Measurements from ENCODE around the gene CCDC157. TPM values are rescaled to one million over a fixed set of nuclear protein-coding genes. Genes with fewer than 3 reads are reported as not detected.
"Not testable (repeated sequence)": the region's sequence is repeated elsewhere in the genome, so short reads cannot be mapped to it uniquely, and the experiment has no call there.

The CCDC157 gene
- total RNA-seq, 2 experiments from 2014 or later, result 2.5 to 2.6 TPM

DNA sequence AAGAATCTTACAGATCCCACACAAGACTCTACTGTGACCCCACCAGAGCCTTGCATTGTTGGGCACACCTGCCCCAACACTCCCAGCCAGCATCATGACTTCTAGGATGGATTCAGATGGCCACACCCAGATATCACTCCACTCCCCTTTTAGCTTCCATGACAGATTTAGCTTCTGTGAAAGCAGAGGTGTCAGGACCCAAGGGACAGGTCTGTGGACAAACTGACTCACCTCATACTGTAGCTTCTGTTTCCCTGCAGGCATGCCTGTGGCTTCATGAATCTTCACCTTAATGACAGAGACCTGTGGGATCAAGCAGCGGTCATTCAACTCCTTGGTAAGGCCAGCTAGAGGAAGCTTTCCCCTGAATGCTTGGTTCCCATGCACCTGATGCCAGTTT lies 21.6 kb upstream of the CCDC157 start:
- Mint-ChIP-seq H3K4me3 (no peak overlapping the region), H3K9me3 (no peaks in the 10 kb centered on the region), H3K36me3 (peaks cover 40% of the 10 kb centered on the region), H3K27me3 (no peaks in the 10 kb centered on the region), H3K4me1 (peaks cover 27% of the 10 kb centered on the region), H3K27ac (peak overlapping the region; percentile 65)
- DNase-seq, result no peak

DNA sequence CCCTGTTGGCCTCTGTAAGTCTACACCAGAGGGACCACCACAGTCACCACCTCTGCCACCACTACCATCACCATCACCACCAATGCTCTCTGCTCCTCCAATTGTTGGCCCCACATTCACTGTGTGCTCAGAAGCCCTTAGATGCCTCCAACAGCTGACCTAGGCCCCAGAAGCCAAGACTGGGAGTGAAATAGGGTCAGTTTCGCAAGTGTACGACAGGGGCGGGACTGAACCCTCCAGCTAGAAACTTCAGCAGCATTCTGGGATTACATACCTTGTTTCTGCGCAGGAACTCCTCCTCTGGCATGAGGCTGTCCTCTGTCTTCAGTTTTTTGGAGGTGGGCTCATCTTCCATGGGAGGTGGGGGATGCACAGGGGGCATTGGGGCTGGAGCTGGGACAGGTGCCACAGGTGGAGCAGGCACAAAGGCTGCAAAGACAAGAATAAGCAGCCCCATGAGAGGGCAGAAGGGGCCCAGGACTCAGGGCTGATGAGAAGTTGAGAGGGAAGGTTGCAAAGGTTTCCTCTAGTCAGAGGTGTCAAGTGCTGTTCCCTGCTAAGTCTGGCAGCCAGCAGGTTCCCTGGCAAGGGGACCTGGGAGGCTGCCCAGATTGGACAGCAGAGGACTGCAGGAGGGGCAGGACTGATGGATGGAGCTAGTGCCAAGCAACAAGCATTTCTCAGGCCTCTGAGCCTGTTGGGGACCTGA lies 19.9 kb upstream of the CCDC157 start:
- DNase-seq, result no peak
- no peaks in the 10 kb centered on the region for H3K9me3 Mint-ChIP-seq
- H3K4me1 Mint-ChIP-seq, result peaks cover 27% of the 10 kb centered on the region
- peak overlapping the region; percentile 34 for H3K27ac Mint-ChIP-seq
- peaks cover 34% of the 10 kb centered on the region for H3K36me3 Mint-ChIP-seq
- H3K4me3 Mint-ChIP-seq, result no peak overlapping the region
- H3K27me3 Mint-ChIP-seq, result no peaks in the 10 kb centered on the region

GRCh38 chr22:30337461-30337778 lies 19.4 kb upstream of the CCDC157 start:
- peaks cover 23% of the 10 kb centered on the region for H3K4me1 Mint-ChIP-seq
- H3K4me3 Mint-ChIP-seq, result no peak overlapping the region
- no peak for DNase-seq
- H3K27me3 Mint-ChIP-seq, result no peaks in the 10 kb centered on the region
- H3K9me3 Mint-ChIP-seq, result no peaks in the 10 kb centered on the region
- H3K36me3 Mint-ChIP-seq, result peaks cover 35% of the 10 kb centered on the region
- H3K27ac Mint-ChIP-seq, result no peak overlapping the region

DNA sequence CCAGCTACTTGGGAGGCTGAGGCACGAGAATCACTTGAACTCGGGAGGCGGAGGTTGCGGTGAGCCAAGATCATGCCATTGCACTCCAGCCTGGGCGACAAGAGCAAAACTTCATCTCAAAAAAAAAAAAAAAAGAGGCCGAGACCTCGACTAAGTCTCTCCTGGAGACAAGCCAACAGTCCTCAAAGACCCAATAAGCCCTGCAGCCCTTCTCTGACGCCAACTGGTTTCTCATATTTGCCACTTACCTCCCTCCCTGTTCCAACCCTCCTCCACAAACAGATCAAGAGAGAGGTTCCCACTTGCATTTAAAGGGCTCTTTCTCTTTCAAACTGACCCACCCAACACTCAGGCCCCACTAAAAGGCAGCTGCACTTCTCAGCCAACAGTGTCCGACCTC lies 18.5 kb upstream of the CCDC157 start:
- Mint-ChIP-seq H3K27ac (peak overlapping the region; percentile 48), H3K36me3 (peaks cover 35% of the 10 kb centered on the region), H3K4me1 (peaks cover 22% of the 10 kb centered on the region)
- H3K9me3 Mint-ChIP-seq, DNase-seq, H3K27me3 Mint-ChIP-seq, H3K4me3 Mint-ChIP-seq: not testable (repeated sequence)

- Mint-ChIP-seq H3K36me3 (peaks cover 37% of the 10 kb centered on the region), H3K9me3 (no peaks in the 10 kb centered on the region), H3K4me1 (peaks cover 19% of the 10 kb centered on the region), H3K27ac (no peak overlapping the region), H3K4me3 (no peak overlapping the region), H3K27me3 (no peaks in the 10 kb centered on the region)
- no peak for DNase-seq
These were observed 18.0 kb upstream of the CCDC157 start for GRCh38 chr22:30338802-30339201.

DNA sequence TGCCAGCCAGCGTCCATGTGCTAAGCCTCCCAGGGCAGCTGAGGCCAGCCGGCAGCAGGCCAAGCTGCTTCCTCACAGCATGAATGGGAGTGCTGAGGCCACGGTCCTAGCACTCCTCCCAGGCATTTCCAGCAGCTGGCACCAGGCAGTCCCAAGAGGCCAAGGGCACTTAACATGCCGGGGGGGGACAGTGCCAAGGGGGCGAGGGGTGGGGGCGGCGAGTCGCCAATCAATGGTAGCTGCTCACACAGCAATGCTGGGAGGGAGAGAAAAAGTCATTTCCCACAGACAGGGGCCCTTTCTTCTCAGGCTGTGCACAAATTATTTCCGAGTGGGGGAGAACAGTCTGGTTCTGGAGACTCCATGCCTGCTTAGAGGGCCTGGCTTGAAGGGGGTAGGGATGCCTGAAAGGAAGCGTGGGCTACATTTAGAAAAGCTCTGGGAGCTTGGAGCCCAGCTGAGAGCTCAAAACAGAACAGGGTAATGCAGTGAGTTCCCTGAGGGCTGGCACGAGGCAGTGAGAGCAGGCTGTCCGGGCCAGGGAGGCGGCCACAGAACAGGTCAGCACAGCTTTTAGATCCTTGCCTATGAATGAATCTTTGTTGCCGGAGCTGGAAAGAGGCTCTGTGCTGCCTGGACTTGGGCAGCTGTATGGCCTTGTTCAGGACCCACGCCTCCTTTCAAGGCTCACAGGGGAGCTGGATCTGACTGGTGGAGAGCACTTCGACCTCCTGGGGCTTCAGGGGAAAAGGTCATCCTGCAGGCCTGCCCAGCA lies 15.7 kb upstream of the CCDC157 start:
- peaks cover 31% of the 10 kb centered on the region for H3K36me3 Mint-ChIP-seq
- DNase-seq, result no peak

GRCh38 chr22:30344447-30345200 lies 12.2 kb upstream of the CCDC157 start:
- Mint-ChIP-seq H3K4me1 (peaks cover 22% of the 10 kb centered on the region), H3K9me3 (no peaks in the 10 kb centered on the region), H3K4me3 (no peak overlapping the region), H3K27ac (no peak overlapping the region), H3K36me3 (peaks cover 40% of the 10 kb centered on the region), H3K27me3 (no peaks in the 10 kb centered on the region)
- no peak for DNase-seq

More for the DNA sequence above, 15.7 kb upstream of the CCDC157 start:
- Mint-ChIP-seq H3K27me3 (no peaks in the 10 kb centered on the region), H3K4me3 (no peak overlapping the region), H3K4me1 (peaks cover 3% of the 10 kb centered on the region), H3K9me3 (no peaks in the 10 kb centered on the region), H3K27ac (no peak overlapping the region)

- Mint-ChIP-seq H3K4me1 (peaks cover 41% of the 10 kb centered on the region), H3K36me3 (peaks cover 61% of the 10 kb centered on the region), H3K9me3 (no peaks in the 10 kb centered on the region), H3K4me3 (no peak overlapping the region), H3K27ac (peak overlapping the region; percentile 50), H3K27me3 (no peaks in the 10 kb centered on the region)
- no peak for DNase-seq
These were observed 9.4 kb upstream of the CCDC157 start for GRCh38 chr22:30347255-30347892.

DNA sequence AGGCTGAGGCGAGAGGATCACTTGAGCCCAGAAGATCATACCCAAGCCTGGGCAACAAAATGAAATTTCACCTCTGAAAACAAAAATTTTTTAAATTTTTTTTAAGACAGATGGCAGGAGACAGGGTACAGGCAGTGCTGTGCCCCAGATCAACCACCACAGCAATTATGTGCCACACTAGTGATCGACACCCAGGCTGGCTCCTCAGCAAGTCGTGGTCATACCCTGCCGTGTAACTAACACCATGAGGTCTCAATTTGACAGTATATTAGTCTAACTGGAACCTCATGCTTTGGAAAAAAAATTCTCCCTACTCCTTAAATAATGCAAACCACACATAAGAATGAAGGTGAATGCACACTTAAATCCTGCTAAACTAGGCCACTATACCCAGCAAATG lies 8.4 kb upstream of the CCDC157 start:
- H3K4me3 Mint-ChIP-seq, result no peak overlapping the region
- peaks cover 61% of the 10 kb centered on the region for H3K36me3 Mint-ChIP-seq
- H3K27me3 Mint-ChIP-seq, result no peaks in the 10 kb centered on the region
- H3K27ac Mint-ChIP-seq, result peak overlapping the region; percentile 72
- no peaks in the 10 kb centered on the region for H3K9me3 Mint-ChIP-seq
- DNase-seq, result no peak
- H3K4me1 Mint-ChIP-seq, result peaks cover 44% of the 10 kb centered on the region

DNA sequence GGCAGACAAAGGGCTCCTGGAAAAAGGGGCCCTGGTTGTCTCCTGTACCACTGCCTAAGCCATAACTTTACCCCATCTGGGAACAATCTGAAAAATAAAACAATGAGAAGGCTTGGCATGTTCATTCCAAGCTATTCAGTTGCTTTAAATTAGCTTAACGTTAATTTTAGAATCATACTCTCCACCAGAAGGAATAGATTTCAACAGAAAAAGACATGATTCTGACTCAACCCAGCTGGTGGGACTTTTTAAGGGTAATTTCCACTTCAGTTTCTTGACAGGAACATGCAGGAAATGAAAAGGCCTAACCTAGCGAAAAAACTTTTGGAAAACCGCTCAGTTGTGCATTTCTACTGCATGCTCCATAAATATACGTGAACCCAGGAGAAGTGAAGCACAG lies 8.0 kb upstream of the CCDC157 start:
- Mint-ChIP-seq H3K4me3 (no peak overlapping the region), H3K9me3 (no peaks in the 10 kb centered on the region), H3K4me1 (peaks cover 46% of the 10 kb centered on the region), H3K27me3 (no peaks in the 10 kb centered on the region), H3K27ac (peak overlapping the region; percentile 72), H3K36me3 (peaks cover 62% of the 10 kb centered on the region)
- DNase-seq, result no peak

- H3K27ac Mint-ChIP-seq, result no peak overlapping the region
These were observed 5.6 kb upstream of the CCDC157 start for GRCh38 chr22:30351226-30351625.

DNA sequence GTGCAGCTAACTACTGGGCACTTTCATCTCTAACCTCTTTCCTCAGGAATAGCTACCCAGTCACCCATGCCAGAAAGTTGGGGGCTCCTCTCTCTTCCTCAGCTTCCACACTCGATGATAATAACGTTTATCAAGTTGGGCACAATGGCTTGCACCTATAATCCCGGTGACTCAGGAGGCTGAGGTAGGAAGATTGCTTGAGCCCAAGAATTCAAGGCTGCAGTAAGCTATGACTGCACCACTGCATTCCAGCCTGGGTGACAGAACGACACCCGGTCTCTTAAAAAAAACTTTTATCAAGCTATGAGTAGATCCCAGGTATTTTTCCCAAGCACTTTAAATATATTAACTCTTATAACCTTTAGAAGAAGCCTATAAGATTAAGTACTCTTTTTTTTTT lies 2.2 kb upstream of the CCDC157 start:
- Mint-ChIP-seq H3K9me3 (no peaks in the 10 kb centered on the region), H3K4me3 (peak overlapping the region; percentile 91), H3K27me3 (no peaks in the 10 kb centered on the region), H3K4me1 (peaks cover 52% of the 10 kb centered on the region), H3K27ac (peak overlapping the region; percentile 5), H3K36me3 (peaks cover 53% of the 10 kb centered on the region)
- DNase-seq, result no peak

More at GRCh38 chr22:30351226-30351625, 5.6 kb upstream of the CCDC157 start:
- Mint-ChIP-seq H3K27me3 (no peaks in the 10 kb centered on the region), H3K9me3 (no peaks in the 10 kb centered on the region), H3K4me3 (no peak overlapping the region), H3K4me1 (peaks cover 62% of the 10 kb centered on the region), H3K36me3 (peaks cover 69% of the 10 kb centered on the region)
- DNase-seq, result no peak

DNA sequence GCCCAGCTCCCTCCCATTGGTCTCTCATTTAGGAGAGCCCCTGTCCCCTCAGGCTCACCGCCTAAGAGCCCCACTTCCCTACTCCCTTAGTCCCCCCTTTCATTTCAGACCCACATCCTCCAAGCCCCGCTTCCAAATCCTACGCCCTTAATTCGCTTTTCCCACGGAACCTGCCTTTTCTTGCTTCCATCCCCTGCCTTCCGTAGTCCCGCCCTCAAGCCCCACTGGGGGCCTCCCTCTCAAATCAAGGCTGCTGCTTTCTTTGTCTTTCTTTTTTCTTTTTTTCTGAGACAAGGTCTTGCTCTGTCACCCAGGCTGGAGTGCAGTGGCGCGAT lies 396 bp downstream of the CCDC157 start:
- Mint-ChIP-seq H3K4me1 (peaks cover 34% of the 10 kb centered on the region), H3K36me3 (peaks cover 29% of the 10 kb centered on the region)

GRCh38 chr22:30357650-30358215 lies 926 bp downstream of the CCDC157 start:
- peaks cover 24% of the 10 kb centered on the region for H3K36me3 Mint-ChIP-seq
- H3K27me3 Mint-ChIP-seq, result no peaks in the 10 kb centered on the region
- peak overlapping the region; percentile 35 for H3K27ac Mint-ChIP-seq
- H3K4me1 Mint-ChIP-seq, result peaks cover 33% of the 10 kb centered on the region
- DNase-seq, result no peak
- H3K4me3 Mint-ChIP-seq, result peak overlapping the region; percentile 91
- H3K9me3 Mint-ChIP-seq, result no peaks in the 10 kb centered on the region

More for the DNA sequence above, 396 bp downstream of the CCDC157 start:
- H3K27me3 Mint-ChIP-seq, result no peaks in the 10 kb centered on the region
- H3K9me3 Mint-ChIP-seq, result no peaks in the 10 kb centered on the region
- H3K27ac Mint-ChIP-seq, result peak overlapping the region; percentile 84
- peak overlapping the region; percentile 91 for H3K4me3 Mint-ChIP-seq
- DNase-seq, result no peak

- no peak for DNase-seq
- no peaks in the 10 kb centered on the region for H3K27me3 Mint-ChIP-seq
- H3K4me3 Mint-ChIP-seq, result no peak overlapping the region
- peaks cover 22% of the 10 kb centered on the region for H3K36me3 Mint-ChIP-seq
- peaks cover 30% of the 10 kb centered on the region for H3K4me1 Mint-ChIP-seq
- no peaks in the 10 kb centered on the region for H3K9me3 Mint-ChIP-seq
- H3K27ac Mint-ChIP-seq, result no peak overlapping the region
These were observed 1.7 kb downstream of the CCDC157 start for GRCh38 chr22:30358541-30358940.

Data from activated naive CD8-positive, alpha-beta T cell treated with anti-CD3 and anti-CD28 coated beads for 36 hours (primary cell).